Epithelial cell of proximal tubule (primary cell): ENCODE measurements around the gene NIPA2. TPM values are rescaled to one million over a fixed set of nuclear protein-coding genes. Genes with fewer than 3 reads are reported as not detected.

ENCODE experiments used
- DNase-seq: peaks from one replicate; pipeline ENCODE4 v3.0.0-alpha.2; 2011; ENCODE audit warnings: low read depth
- H3K4me3 ChIP-seq: 2 replicates; pipeline ENCODE4 v1.5.1; 2011; ENCODE audit warnings: low read depth, mild to moderate bottlenecking, low read length
- CTCF ChIP-seq: conservative IDR thresholded peaks from 2 replicates; pipeline ENCODE4 v1.5.1; 2012; ENCODE audit warnings: low read depth, mild to moderate bottlenecking, low read length
- total RNA-seq: library from RNA; depleted of rRNA; stranded (reverse); fragments of >200 nt; gene quantifications from 2 replicates; pipeline ENCODE4 v1.2.3, GENCODE V29; 2015

NIPA2 gene
- total RNA-seq, 1 donor from 2014 or later = 54.7 TPM

GRCh38 chr15:22868928-22869327 lies 30.5 kb downstream of the NIPA2 start:
- no peak for DNase-seq
- no peak for TF ChIP-seq CTCF
- no peak overlapping the region for H3K4me3 ChIP-seq

GRCh38 chr15:22869856-22870255 lies 31.4 kb downstream of the NIPA2 start:
- no peak overlapping the region for H3K4me3 ChIP-seq
- TF ChIP-seq CTCF = no peak
- DNase-seq = no peak

GRCh38 chr15:22870865-22871264 lies 32.4 kb downstream of the NIPA2 start:
- DNase-seq = no peak
- no peak for TF ChIP-seq CTCF

GRCh38 chr15:22871481-22872086 lies 33.1 kb downstream of the NIPA2 start:
- DNase-seq = no peak
- no peak overlapping the region for H3K4me3 ChIP-seq
- TF ChIP-seq CTCF = no peak

More at GRCh38 chr15:22870865-22871264, 32.4 kb downstream of the NIPA2 start:
- no peak overlapping the region for H3K4me3 ChIP-seq

- no peak for DNase-seq
- no peak overlapping the region for H3K4me3 ChIP-seq
- no peak for TF ChIP-seq CTCF
Measured at GRCh38 chr15:22872936-22873701, 34.7 kb downstream of the NIPA2 start.

- no peak overlapping the region for H3K4me3 ChIP-seq
- DNase-seq = no peak
- no peak for TF ChIP-seq CTCF
Measured at GRCh38 chr15:22873841-22874240, 35.4 kb downstream of the NIPA2 start.
